Duodenal mucosa (tissue), 2 donors: Measurements from ENCODE around the gene RIT1.
"Not testable (repeated sequence)": the region's sequence is repeated elsewhere in the genome, so short reads cannot be mapped to it uniquely, and the experiment has no call there.

Source experiments
- H3K27ac ChIP-seq: one replicate; pipeline ENCODE4 v1.7.0; 2013; ENCODE audit warnings: low read depth, low read length
- H3K27me3 ChIP-seq, 2 donors: one replicate each; pipeline ENCODE4 v1.7.0; 2013; ENCODE audit warnings: low read length in 2 of 2, control low read depth in 1 of 2; ENCODE audit not compliant: insufficient read depth in 2 of 2, control insufficient read depth in 1 of 2
- H3K36me3 ChIP-seq, 2 donors: one replicate each; pipeline ENCODE4 v1.7.0; 2013; ENCODE audit warnings: low read length in 2 of 2, control low read depth in 1 of 2; ENCODE audit not compliant: insufficient read depth in 2 of 2, control insufficient read depth in 1 of 2
- H3K4me1 ChIP-seq, 2 donors: one replicate each; pipeline ENCODE4 v1.7.0; 2013; ENCODE audit warnings: low read length in 2 of 2, control low read depth in 1 of 2; ENCODE audit not compliant: insufficient read depth in 2 of 2, control insufficient read depth in 1 of 2
- H3K4me3 ChIP-seq, 2 donors: one replicate each; pipeline ENCODE4 v1.7.0; 2013; ENCODE audit warnings: low read length in 2 of 2, low read depth in 1 of 2
- H3K9ac ChIP-seq, 2 donors: one replicate each; pipeline ENCODE4 v1.7.0; 2013; ENCODE audit warnings: low read length in 2 of 2, low read depth in 1 of 2
- H3K9me3 ChIP-seq, 2 donors: one replicate each; pipeline ENCODE4 v1.7.0; 2013; ENCODE audit warnings: low read length in 2 of 2, control low read depth in 1 of 2; ENCODE audit not compliant: control insufficient read depth in 1 of 2

RIT1 gene

DNA sequence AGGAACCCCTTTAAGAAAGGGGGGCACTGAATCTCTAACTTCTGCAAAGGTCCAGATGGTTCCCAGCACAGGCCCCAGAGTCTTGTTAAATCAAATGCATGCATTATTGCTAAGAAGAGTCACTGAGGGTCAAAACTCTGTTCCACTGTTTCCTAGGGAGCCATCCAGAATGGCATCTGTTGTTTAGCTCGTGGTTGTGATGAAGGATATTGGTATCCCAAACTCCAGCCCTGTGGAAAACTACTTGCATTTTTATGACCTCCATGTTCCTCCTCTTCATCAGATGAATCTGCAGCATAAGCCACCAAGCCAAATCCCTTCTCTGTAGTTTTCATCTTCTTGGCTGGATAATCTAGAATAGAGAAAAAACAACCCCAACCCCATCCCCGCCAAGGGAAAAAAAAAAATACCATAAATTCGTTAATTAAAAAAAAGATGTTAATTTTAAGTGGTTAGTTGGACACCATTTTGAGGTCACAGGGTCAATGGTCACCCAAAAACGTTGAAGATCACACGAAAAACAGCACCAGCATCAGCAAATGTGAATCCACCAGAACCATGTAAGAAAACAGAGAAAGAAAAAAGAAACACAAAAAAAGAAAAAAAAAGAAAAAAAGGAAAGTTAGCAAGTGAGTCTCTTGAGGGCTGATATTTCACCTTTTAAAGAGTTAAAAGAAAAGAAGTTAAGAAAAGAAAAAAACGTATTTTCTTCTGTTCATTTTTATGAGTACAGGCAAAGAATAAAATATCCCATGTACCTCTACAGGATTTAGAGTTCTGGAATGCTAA lies 3.0 kb upstream of the RIT1 start:
- Histone ChIP-seq H3K4me3 (no peak overlapping the region), H3K9ac (no peak overlapping the region), H3K36me3 (peaks cover 46 to 60% of the 10 kb centered on the region in 2 donors), H3K4me1 (peaks cover 14 to 18% of the 10 kb centered on the region in 2 donors), H3K27ac (no peak overlapping the region), H3K27me3 (no peaks in the 10 kb centered on the region), H3K9me3 (no peaks in the 10 kb centered on the region)

DNA sequence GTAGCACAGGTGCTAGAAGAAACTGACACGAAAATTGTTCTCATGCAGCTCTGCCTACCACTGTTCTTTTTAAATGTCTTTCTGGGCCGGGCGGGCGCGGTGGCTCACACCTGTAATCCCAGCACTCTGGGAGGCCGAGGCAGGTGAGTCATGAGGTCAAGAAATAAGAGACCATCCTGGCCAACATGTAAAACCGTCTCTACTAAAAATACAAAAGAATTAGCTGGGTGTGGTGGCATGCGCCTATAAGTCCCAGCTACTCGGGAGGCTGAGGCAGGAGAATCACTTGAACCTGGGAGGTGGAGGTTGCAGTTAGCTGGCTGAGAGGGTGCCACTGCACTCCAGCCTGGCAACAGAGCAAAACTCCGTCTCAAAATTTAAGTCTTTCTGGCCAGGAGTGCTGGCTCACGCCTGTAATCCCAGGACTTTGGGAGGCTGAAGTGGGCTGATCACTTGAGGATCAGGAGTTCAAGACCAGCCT lies 947 bp upstream of the RIT1 start:
- Histone ChIP-seq H3K4me3 (no peak overlapping the region), H3K9ac (no peak overlapping the region), H3K27ac (peak overlapping the region; percentile 30), H3K27me3 (no peaks in the 10 kb centered on the region), H3K4me1 (peaks cover 14 to 18% of the 10 kb centered on the region in 2 donors), H3K9me3 (no peaks in the 10 kb centered on the region), H3K36me3 (peaks cover 35 to 50% of the 10 kb centered on the region in 2 donors)

DNA sequence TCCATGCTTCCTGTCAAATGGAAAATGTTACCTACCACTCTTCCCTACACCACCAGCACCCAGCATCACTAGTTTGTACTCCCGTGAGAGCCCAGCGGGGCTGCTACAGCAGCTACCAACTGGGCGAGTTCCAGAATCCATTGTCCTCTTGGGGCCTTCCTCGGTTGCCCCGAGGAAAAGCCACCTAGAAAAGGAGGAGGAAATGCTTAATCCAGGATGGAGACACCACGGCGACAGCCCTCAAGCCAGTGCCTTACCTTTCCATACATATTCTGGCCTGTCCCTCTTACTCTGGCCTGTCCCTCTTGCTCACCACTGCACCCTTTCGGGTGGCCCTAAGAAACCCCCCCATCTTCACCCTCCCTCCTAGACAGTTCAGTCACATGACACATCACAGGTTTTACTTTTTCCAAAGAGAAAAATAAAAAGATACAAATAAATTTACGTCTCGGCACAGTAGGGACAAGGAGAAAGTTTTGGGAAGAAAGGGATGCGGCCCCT lies 478 bp downstream of the RIT1 start:
- H3K9me3 ChIP-seq, result no peaks in the 10 kb centered on the region
- no peaks in the 10 kb centered on the region for H3K27me3 ChIP-seq
- peak overlapping the region; percentile 69 for H3K27ac ChIP-seq
- H3K4me1 ChIP-seq, result peaks cover 14 to 18% of the 10 kb centered on the region in 2 donors
- H3K36me3 ChIP-seq, result peaks cover 21 to 36% of the 10 kb centered on the region in 2 donors
- H3K4me3 ChIP-seq, result peak overlapping the region; percentile 89 to 93
- peak overlapping the region; percentile 78 to 89 for H3K9ac ChIP-seq

DNA sequence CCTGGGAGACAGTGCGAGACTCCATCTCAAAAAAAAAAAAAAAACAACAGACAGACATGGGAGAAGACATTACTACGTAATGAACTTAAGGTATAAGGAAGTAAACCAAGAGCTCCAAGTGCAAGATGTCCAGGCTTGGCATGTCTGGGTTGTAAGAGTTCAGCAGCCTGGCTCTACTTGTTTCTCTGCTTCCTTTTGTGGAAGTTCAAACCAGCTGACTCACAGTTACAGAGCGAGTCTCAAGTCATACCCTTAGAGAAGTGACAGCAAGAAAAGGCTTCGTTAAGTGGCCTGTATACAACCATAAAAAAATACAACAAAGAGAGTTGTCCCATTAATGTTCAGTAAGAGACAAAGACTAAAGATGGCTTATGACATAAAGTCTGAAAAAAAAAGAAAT lies 1.3 kb downstream of the RIT1 start:
- no peaks in the 10 kb centered on the region for H3K27me3 ChIP-seq
- peak overlapping the region; percentile 89 to 93 for H3K4me3 ChIP-seq
- peak overlapping the region in 1 of 2 donors; percentile 78 for H3K9ac ChIP-seq
- H3K9me3 ChIP-seq, result no peaks in the 10 kb centered on the region
- H3K4me1 ChIP-seq, result peaks cover 14 to 18% of the 10 kb centered on the region in 2 donors
- no peak overlapping the region for H3K27ac ChIP-seq
- peaks cover 22 to 37% of the 10 kb centered on the region in 2 donors for H3K36me3 ChIP-seq

DNA sequence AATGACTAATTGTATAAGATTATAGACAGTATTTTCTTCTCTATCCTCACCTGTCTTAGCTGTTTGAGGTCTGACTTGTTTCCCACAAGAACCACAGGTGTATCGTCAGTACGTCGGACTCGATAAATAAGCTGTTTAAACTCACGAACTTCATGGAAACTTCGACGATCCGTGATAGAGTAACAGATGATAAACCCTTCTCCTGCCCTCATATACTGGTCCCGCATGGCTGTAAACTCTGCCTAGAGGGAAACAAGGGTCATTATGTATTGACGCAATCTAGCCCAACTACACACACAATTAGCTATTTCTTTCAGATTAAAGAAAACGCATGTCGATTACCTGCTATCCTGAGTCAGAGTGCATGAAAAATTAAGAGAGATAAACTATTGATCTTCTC lies 6.9 kb downstream of the RIT1 start:
- H3K27me3 ChIP-seq, result no peaks in the 10 kb centered on the region
- H3K27ac ChIP-seq, result no peak overlapping the region
- H3K4me1 ChIP-seq, result no peaks in the 10 kb centered on the region
- H3K36me3 ChIP-seq, result peaks cover 31 to 55% of the 10 kb centered on the region in 2 donors
- H3K9ac ChIP-seq, result no peak overlapping the region
- no peak overlapping the region for H3K4me3 ChIP-seq
- H3K9me3 ChIP-seq, result no peaks in the 10 kb centered on the region

DNA sequence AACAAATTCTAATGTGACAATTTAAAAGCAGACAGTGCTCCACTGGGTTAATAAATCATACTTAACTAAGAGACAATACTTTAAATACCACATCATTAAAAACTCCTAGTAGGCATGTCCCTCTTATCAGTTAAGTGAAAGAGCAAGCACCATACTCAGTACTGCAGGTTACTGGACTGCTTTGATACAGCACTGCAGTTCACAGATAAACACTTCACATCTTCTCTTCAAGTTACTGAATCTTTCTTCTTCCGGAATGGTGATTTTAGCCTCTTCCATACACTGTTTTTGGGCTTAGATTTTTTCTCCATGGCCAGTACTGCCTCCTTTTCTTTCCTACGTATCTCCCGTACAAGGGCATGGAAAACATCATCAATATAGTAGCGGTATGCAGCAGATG lies 11.0 kb downstream of the RIT1 start:
- no peaks in the 10 kb centered on the region for H3K4me1 ChIP-seq
- H3K27me3 ChIP-seq, result no peaks in the 10 kb centered on the region
- H3K27ac ChIP-seq, result no peak overlapping the region
- H3K9ac ChIP-seq, result no peak overlapping the region
- no peak overlapping the region for H3K4me3 ChIP-seq
- peaks cover 43 to 63% of the 10 kb centered on the region in 2 donors for H3K36me3 ChIP-seq
- no peaks in the 10 kb centered on the region for H3K9me3 ChIP-seq

DNA sequence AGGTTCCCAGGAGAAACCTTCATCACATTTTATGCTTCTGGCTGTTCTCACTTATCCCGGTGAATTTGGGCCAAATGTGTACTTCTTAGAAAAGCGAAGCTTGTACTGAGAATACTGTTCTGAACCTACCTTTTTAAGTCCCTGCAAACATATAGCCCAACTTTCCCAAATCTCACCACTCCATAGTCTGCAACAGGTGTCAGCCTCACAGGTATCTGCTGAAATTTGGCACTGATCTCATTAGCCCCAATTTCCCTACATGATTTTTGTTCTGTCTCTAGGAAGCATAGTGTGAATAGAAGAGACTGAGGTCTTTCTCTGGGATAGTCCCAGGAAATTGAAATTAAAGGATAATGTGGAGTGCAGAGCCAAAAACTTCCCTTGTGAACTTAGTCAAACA lies 11.5 kb downstream of the RIT1 start:
- peaks cover 38 to 59% of the 10 kb centered on the region in 2 donors for H3K36me3 ChIP-seq
- no peak overlapping the region for H3K4me3 ChIP-seq
- no peaks in the 10 kb centered on the region for H3K27me3 ChIP-seq

DNA sequence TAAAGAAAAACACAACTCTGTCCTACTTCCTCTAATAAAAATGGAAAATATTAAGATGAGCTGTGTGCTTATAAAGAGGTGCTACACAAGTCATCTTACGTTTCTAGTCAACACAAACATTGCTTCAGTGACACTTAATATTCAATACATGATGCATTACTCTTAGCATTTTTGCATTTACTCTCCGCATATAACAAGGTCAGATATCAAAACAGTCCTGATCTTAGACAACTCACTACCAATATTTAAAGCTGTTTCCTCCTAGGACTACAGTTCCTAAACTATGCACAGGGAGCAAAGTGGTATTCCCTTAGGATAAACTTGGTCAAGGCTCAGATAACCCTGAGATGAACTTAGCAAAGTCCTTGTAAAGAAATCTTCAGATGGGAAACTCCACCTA lies 12.3 kb downstream of the RIT1 start:
- Histone ChIP-seq H3K36me3 (peaks cover 31 to 51% of the 10 kb centered on the region in 2 donors), H3K27me3 (no peaks in the 10 kb centered on the region), H3K9me3 (no peaks in the 10 kb centered on the region), H3K4me1 (no peaks in the 10 kb centered on the region), H3K9ac (no peak overlapping the region), H3K27ac (no peak overlapping the region), H3K4me3 (no peak overlapping the region)

More for the DNA sequence above, 11.5 kb downstream of the RIT1 start:
- no peaks in the 10 kb centered on the region for H3K4me1 ChIP-seq
- no peak overlapping the region for H3K9ac ChIP-seq
- no peaks in the 10 kb centered on the region for H3K9me3 ChIP-seq
- no peak overlapping the region for H3K27ac ChIP-seq

DNA sequence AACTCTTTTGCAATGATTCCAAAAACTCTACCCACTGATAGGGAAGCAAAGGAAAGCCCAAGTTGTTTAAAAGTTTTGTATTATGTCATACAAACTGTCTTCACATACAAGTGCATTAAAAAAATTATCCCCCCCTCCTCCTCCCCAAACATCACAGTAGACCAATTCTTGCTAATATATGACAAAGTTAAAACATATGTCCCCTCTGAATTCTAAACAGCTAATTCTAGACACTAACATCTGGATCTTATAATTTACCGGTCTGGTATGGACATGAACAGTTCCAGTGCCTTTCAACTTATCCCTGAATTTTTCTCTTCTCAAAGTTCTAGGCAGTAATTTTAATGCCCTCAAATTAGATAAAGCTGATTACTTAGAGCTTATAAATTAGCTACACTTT lies 13.4 kb downstream of the RIT1 start:
- peaks cover 25 to 46% of the 10 kb centered on the region in 2 donors for H3K36me3 ChIP-seq
- H3K4me1 ChIP-seq, result peaks cover 4 to 7% of the 10 kb centered on the region in 2 donors
- no peak overlapping the region for H3K4me3 ChIP-seq
- H3K9me3 ChIP-seq, result no peaks in the 10 kb centered on the region
- H3K27ac ChIP-seq, result no peak overlapping the region
- H3K27me3 ChIP-seq, result no peaks in the 10 kb centered on the region
- no peak overlapping the region for H3K9ac ChIP-seq

DNA sequence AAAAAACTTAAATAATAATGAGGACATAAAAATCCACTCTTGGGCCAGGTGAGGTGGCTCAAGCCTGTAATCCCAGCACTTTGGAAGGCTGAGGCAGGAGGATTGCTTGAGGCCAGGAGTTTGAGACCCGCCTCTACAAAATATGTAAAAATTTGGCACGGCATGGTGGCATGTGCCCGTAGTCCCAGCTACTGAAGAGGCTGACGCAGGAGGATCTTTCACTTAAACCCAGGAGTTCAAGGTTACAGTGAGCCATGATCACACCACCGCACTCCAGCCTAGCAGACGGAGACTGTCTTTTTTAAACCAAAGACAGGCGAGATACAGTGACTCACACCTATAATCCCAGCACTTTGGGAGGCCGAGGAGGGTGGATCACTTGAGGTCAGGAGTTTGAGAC lies 14.7 kb downstream of the RIT1 start:
- H3K36me3 ChIP-seq, result peaks cover 25 to 41% of the 10 kb centered on the region in 2 donors
- H3K9me3 ChIP-seq, H3K27me3 ChIP-seq, H3K4me3 ChIP-seq, H3K9ac ChIP-seq, H3K4me1 ChIP-seq, H3K27ac ChIP-seq: not testable (repeated sequence)
